Skin epidermis (tissue), 12 donors: ENCODE data around the gene PEX16.

Experiments
- H3K27ac ChIP-seq, 21 experiments: fragments of 200-600 bp; sonication (generic) in 11 of 21; one replicate each; pipeline ENCODE4 v1.5.0; 2020; ENCODE audit warnings: mild to moderate bottlenecking in 3 of 21, inconsistent platforms in 2 of 21, moderate library complexity in 2 of 21
- H3K4me3 ChIP-seq, 7 experiments: fragments of 200-600 bp; sonication (generic) in 2 of 7; one replicate each; pipeline ENCODE4 v1.5.0; 2020; ENCODE audit warnings: inconsistent platforms in 2 of 7, mild to moderate bottlenecking in 2 of 7, moderate library complexity in 1 of 7

PEX16 gene

DNA sequence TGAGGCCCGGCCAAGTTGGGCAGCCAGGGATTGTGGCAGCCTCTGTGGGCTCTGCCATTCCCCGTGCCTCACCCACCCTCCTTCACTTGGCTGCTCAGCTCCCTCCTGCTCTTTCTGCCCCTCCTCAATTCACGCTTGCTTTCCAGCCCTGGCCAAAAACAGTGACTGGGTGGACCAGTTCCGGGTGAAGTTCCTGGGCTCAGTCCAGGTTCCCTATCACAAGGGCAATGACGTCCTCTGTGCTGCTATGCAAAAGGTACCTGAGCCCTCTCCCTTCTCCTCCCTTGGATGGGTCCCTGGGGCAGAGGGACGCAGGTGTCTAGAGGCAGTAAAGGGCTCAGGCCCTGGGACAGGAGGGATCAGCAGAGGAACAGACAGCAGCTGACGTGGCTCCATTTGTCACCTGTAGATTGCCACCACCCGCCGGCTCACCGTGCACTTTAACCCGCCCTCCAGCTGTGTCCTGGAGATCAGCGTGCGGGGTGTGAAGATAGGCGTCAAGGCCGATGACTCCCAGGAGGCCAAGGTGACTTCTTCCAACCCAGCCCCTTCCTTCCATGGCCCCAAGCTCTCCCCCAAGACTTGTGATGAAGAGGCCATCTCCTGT lies 13.3 kb downstream of the PEX16 start:
- Histone ChIP-seq H3K27ac (no peak overlapping the region), H3K4me3 (no peak overlapping the region)

DNA sequence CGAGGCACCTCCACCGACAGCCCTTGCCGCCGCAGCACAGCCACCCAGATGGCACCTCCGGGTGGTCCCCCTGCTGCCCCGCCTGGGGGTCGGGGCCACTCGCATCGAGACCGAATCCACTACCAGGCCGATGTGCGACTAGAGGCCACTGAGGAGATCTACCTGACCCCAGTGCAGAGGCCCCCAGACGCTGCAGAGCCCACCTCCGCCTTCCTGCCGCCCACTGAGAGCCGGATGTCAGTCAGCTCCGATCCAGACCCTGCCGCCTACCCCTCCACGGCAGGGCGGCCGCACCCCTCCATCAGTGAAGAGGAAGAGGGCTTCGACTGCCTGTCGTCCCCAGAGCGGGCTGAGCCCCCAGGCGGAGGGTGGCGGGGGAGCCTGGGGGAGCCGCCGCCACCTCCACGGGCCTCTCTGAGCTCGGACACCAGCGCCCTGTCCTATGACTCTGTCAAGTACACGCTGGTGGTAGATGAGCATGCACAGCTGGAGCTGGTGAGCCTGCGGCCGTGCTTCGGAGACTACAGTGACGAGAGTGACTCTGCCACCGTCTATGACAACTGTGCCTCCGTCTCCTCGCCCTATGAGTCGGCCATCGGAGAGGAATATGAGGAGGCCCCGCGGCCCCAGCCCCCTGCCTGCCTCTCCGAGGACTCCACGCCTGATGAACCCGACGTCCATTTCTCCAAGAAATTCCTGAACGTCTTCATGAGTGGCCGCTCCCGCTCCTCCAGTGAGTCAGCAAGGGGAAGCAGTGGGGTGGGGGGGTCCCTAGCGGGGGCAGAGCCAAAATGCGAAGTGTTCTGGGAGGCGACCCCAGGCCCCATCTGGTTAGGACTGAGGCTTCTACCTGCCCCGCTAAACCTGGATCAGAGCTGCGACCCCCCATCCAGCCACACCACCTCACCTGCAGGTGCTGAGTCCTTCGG lies 15.0 kb downstream of the PEX16 start:
- Histone ChIP-seq H3K4me3 (no peak overlapping the region), H3K27ac (no peak overlapping the region)

DNA sequence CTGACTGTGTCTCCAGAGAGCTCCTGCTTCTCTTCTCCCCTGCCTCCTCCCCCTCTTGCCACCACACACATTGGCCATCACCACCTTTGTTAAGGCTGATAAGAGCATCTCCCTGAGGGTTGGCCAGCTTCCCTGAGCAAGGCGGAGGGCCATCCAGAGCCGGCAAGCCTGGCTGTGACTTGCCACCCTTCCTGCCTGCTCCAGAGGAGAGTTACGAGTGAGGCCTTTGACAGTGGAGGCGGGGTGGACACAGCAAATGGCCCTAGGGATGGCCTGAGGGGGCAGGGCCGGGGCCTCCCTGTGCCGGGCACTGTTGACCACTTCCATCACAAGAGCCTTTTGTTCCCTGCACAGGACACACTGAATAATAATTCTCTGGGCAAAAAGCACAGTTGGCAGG lies 16.1 kb downstream of the PEX16 start:
- H3K4me3 ChIP-seq, result no peak overlapping the region

DNA sequence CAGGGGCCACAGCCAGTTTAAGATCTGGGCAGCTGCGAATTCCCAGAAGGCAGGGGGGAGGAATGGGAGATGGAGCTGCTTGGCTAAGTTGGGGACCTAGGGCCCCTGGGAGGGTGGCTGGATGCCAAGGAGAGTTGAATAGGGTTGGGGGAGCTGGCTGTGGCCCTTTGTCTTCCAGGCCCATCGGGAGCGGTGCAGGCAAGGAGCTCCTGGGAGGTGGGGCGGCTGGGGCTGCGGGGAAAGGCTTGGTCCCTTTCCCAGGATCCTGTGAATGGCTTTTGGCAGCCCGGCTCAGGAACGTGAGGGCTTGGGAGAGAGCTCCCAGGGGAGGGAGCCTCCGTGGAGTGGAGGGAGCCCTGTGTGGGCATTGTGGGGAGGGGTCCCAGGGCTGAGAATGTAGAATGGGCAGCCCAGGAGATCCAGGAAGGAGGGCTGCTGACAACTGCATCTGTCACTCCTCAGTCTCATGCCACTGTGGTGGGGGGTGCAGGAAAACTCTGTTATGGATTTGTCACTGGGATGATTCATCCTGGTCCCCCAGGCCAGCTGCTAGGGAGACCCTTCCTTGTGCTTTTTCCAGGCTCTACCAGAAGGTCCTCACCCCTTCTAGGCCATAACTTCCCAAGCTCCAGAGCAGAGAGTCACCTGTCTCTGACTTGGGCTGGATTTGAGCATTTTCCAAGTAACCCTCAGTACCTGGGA lies 16.6 kb downstream of the PEX16 start:
- Histone ChIP-seq H3K27ac (no peak overlapping the region), H3K4me3 (peak overlapping the region in 3 of 7 experiments; percentile 44 to 54 (median 44))

More for the DNA sequence above, 16.1 kb downstream of the PEX16 start:
- H3K27ac ChIP-seq, result no peak overlapping the region

DNA sequence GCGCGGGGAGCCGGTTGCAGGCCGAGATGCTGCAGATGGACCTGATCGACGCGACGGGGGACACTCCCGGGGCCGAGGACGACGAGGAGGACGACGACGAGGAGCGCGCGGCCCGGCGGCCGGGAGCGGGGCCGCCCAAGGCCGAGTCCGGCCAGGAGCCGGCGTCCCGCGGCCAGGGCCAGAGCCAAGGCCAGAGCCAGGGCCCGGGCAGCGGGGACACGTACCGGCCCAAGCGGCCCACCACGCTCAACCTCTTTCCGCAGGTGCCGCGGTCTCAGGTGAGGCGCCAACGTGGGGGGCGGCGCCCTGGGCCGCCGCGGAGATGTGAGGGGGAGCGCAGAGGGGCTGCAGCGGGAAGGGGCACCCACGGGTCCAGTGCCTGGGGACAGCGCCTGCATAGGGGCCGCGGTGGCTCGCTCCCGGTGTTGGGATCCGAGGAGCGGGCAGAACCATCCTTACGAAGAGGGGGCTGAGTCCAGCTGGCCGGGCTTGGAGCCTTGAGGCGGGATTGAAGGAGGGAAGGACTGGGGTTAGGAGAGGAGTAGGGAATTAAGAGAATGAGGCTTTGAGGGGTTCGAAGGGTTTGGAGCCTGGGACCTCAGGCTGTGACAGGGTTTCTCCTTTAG lies 17.4 kb downstream of the PEX16 start:
- peak overlapping the region in 2 of 21 experiments; percentile 6 to 75 for H3K27ac ChIP-seq

DNA sequence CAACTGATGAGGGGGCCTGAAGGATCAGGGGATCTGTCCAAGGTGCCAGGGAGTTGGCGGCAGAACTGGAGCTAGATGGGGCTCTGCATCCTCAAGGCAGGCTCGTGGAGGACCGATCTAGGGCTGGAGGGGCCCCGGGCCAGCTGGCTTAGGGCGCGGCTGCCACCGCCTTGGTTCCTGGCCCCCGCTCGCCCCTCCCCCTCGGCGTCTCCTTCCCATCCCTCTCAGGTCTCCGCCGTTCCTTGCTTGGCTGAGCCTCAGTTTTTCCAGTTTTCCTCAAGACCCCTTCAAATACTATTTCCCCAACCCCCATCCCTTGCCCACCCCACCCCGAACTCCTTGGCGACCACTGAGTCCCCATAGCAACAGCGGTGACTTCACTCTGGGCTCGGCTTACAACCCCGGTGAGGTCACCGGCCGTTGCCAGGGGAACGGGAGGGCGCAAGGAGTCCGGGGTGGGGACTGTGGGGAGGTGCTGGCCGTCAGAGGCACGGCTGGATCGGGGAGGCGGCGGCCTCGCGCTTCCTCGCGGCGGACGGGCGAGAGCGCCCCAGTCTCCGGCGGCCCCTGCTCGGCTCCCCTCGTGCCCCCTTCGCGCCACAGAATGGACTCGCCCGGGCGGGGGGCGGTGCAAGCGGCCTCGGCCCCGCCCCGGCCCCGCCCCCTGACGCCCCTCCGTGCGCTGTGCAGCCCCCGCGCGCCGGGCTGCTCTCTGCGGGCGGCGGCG lies 18.1 kb downstream of the PEX16 start:
- Histone ChIP-seq H3K4me3 (peak overlapping the region; percentile 27 to 54 (median 44)), H3K27ac (peak overlapping the region in 8 of 21 experiments; percentile 3 to 75 (median 61))

More for the DNA sequence above, 17.4 kb downstream of the PEX16 start:
- peak overlapping the region; percentile 27 to 54 (median 44) for H3K4me3 ChIP-seq

DNA sequence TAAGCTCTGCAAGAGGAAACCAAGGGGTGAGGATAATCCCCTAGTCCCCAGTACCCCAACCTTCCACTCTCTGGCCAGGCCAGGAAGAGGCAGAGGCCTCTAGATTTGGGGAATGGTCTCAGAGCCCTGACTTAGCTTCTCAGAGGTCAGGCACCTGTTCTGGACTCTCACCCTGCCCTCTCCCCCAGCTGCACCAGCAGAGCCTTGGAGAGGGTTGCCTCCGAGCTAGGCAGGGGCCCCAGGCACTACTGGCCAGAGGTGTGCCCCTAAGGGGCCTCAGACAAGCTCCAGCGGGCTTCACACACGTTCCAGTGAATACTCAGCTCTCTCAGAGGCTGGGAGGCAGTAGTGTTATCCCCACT lies 18.6 kb downstream of the PEX16 start:
- Histone ChIP-seq H3K4me3 (peak overlapping the region in 1 of 7 experiments; percentile 46), H3K27ac (peak overlapping the region in 4 of 21 experiments; percentile 6 to 66 (median 58))

DNA sequence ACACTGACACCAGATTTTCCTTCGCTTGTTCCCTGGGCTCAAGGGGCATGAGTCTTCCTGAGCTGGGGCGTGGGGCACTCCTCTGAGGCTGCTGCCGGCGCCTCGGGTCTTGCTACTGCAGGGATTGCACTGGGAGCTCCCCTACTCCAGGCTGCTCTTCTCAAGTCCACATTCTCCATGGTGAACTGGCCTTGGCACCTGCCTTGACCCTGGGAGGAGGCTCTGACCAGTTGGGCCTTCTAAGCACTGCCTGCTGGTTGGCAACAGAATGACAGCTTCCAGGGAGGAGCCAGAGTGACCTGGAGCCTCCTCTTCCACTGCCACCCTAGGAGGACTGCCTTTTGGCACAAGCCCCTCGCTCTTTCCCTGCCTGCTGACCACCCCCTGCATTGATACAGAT lies 20.1 kb downstream of the PEX16 start:
- Histone ChIP-seq H3K4me3 (no peak overlapping the region), H3K27ac (no peak overlapping the region)

DNA sequence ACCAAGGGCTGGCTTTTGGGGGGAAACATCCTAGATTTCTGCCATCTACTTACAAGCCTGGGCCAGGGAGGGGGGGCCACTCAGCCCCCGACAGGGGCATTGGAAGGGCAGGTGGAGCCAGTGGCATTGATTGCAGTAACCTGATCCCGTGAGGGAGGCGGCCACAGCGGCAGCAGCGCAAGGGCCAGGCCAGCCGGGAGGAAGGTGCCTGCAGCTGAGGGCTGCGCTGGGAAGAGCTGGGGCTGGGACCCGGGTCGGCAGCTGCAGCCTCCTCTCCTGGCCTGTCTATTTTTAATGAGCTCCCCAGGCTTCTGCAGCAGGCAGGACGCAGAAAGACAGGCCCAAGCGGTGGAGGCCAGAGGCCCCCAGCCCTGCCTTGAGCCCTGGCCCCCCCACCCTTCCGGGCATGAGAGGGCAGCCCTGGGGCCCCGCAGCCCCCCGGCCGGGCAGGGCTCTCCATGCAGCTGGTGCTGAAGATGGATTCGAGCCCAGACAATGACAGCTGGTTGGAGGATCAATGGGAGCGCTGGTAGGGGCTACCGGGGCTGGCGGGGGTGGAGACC lies 21.2 kb downstream of the PEX16 start:
- H3K4me3 ChIP-seq, result no peak overlapping the region
- H3K27ac ChIP-seq, result no peak overlapping the region

DNA sequence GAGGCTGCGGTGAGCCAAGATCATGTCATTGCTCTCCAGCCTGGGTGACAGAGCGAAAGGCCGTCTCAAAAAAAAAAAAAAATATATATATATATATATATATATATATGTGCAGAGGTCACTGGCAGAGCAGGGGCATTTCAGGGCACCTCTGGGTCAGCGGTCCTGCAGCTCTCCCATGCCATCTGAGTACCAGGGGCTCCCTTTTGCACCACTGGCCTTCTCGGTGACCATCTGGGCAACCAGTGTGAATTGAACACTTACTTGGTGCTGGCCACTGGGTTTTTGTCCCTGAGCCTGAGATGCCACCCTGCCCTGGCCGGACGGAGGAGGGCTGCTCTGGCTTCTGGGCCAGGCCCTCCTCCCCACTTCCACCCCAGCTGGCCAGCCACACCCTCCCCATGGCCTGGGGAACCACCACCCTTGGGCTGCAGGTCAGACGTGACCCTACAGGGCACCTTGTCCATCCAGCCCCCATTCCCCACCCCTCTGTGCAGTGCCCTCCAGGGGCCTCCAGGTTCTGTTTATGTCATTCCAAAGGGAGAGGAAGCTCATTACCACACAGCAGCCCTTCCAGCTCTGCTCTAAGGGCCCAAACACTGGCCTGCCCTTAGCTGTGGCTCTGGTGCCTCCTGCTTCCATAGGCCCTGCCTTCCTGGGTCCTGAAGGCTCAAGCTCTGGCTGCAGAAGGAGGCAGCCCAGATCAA lies 22.0 kb downstream of the PEX16 start:
- H3K27ac ChIP-seq, result no peak overlapping the region
- H3K4me3 ChIP-seq, result no peak overlapping the region

DNA sequence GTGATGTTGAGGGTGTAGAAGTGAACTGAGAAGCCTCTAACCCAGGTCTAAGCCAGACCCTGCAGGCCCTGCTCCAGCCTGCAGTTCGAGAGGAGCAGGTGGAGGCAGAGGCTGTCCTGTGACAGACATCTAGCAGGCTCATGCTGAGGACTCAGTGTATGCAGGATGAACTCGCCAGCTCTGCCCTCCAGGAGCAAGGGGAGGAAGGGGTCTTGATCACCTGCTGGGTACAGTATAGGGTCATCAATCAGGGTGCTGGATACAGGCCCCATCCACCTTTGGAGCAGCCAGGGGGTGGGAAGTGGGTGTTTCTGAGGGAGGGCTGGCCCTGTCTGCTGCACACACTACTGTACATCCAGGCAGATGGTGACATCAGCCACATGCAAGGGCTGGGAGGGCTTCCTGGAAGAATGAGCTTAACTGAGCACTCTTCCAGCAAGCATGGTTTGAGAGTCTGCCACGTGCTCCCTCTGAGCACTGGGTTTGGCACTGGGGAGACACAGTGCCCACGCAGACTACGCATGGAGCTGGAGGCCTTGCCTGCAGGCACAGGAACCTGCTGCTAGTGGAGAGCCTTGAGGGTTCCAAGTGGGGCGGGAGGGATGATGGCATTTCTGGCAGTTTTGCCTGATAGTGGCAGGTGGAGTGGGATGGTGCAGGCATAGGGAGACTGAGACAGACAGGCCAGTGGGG lies 23.0 kb downstream of the PEX16 start:
- Histone ChIP-seq H3K4me3 (no peak overlapping the region), H3K27ac (no peak overlapping the region)

DNA sequence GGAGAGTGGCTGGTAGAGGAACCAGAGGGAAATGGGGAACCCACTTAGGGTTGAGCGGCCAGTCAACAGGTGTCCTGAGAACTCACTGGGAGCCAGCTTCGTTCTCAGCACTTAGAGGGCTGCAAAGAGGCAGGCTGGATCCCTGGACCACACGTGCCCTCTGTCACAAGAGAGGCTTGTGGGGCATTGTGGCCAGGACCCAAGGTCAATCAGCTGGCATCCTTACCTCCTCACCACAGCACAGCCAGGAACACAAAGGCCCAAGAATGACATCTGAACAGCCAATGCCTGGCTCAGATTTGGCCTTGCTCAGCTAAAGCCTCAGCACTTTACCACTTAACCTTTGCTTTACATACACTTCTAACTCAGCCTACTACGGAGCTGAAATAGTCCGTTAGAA lies 24.8 kb downstream of the PEX16 start:
- Histone ChIP-seq H3K4me3 (no peak overlapping the region), H3K27ac (no peak overlapping the region)

DNA sequence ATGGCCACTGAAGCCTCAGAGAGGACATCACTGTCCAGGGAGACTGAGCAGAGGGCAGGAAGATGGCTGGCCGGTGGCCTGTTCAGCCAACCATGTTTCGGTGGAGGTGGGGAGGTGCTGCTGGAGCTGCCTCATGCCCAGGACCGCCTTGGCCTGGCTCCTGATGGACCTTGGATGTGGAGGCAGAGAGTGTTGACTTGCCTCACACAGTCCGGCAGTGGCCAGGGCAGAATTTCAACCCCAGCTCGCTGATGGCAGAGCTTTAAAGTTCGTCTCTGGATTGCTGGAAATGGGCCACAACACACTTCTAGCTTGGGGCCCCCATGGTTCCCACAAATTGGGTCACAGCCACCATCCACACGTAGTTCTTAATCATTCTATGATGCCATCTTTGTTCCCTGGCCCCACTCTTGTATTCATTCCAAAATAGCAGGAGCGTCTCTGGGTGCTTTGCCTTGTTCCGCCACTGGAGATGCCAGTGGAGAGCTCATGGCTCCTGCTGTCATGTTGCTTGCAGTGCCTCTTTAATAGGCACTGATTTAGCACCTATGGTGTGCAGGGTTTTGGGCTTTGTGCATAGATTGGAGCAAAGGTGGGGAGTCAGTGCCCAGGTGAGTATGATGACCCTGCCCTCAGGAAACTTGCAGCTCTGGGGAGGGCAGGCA lies 26.7 kb downstream of the PEX16 start:
- no peak overlapping the region for H3K4me3 ChIP-seq
- no peak overlapping the region for H3K27ac ChIP-seq

DNA sequence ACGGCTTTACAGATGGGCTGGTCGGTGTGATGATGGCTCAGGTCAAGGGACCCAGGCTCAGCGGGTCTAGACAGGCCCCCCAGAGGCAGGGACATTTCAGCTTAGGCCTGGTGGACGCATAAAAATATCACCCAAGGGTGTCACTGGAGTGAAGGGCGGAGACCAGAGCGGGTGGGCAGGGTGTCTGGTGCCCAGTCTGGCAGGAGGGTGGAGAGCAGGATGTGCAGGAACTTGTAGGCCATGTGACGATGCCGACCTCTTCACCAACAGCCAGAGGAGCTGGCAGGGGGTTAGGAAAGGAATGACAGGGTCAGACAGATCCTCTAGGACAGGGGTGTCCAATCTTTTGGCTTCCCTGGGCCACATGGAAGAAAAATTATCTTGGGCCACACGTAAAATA lies 27.7 kb downstream of the PEX16 start:
- no peak overlapping the region for H3K27ac ChIP-seq
- no peak overlapping the region for H3K4me3 ChIP-seq

DNA sequence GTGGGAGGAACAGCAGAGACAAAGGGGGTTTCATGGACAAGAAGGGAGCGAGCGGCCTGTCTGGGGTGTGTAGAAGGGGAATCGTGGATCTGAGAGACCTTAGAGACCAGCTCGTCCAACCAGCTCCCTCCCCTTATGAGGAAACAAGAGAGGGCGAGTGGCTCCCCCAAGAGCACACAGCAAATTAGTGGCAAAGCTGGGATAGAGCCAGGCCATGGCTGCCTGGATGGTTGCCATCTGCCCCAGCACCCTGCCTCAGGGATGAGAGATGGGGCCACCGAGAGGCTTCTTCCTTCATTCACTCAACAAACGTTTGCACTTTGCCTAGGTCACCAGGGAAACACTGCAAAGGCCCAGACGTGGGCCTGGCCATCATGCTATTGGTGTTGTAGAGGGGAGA lies 28.1 kb downstream of the PEX16 start:
- Histone ChIP-seq H3K27ac (no peak overlapping the region), H3K4me3 (no peak overlapping the region)

DNA sequence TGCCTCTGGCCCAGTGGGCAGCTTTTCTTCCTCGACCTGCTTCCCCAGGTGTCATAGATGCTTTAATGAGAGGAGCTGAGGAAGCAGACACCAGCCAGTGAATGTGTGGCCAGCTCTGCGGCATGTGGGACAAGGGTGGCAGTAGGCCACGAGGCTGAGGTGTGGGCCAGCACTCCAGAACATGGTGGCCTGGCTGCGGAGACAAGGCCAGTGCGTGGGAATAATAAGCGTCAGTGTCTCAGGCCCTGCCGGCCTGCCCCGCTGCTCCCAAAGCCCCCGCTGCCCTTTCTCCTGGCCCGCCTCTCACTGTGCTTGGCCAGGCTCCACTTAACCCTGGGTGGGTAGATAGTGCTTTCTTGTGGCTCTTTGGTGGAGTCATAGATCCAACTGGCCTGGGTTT lies 30.1 kb downstream of the PEX16 start:
- Histone ChIP-seq H3K27ac (no peak overlapping the region), H3K4me3 (no peak overlapping the region)

DNA sequence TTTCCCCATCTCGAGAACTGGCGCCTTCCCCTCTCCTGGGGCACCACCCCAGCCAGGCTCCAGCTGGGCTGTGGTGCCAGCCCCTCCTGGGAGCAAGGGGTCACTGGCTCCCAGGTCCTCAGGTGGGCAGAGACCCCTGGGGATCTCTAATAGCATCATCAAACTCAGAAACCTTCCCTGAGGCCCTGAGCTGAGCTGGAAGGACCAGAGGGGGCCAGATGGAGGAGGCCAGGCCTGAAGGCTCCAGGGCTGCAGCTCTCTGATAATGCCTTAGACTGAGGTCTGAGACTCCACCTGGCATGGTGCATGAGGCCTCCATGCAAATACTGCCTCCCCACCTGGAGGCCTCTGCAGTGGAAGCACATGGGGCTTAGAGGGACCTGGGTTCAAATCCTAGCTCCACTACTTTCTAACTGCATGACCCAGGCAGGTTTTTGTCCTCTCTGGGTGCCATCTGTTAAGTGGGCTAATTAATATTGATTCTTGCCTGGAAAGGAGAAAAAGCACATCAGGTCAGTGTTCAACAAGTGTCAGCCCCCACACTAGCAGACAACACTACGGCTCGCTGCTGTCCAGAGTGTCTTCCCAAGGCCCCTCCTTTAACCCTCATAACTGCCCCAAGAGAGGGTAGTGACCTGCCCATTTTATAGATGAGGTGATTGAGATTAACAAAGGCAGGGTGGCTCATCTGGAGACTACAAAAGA lies 30.7 kb downstream of the PEX16 start:
- no peak overlapping the region for H3K27ac ChIP-seq
- no peak overlapping the region for H3K4me3 ChIP-seq
